Activated gamma-delta T cell treated with anti-CD3 and anti-CD28 coated beads, Interleukin-2, amount 50 U/mL, for 16 hours (primary cell): ENCODE measurements around the gene PCDHA7.
"Not testable (repeated sequence)": the region's sequence is repeated elsewhere in the genome, so short reads cannot be mapped to it uniquely, and the experiment has no call there.

Source experiments
- DNase-seq: peaks from one replicate; pipeline ENCODE4 v3.0.0-alpha.2; 2020; ENCODE audit warnings: low read depth

The PCDHA7 gene

GRCh38 chr5:140823475-140823874 lies 10.6 kb upstream of the PCDHA7 start:
- no peak for DNase-seq

GRCh38 chr5:140827704-140828361 lies 6.2 kb upstream of the PCDHA7 start, which contains the start of gene PCDHA6:
Gene PCDHA6, plus strand, starts transcription at chr5:140827960. Its CDS starts 132 bp downstream, at chr5:140828092.
- DNase-seq, result no peak

GRCh38 chr5:140828362-140828737 lies 5.7 kb upstream of the PCDHA7 start:
- no peak for DNase-seq

- not testable (repeated sequence) for DNase-seq
These were observed 4.3 kb upstream of the PCDHA7 start for GRCh38 chr5:140829511-140830501.

GRCh38 chr5:140834439-140835008 lies 455 bp downstream of the PCDHA7 start:
- not testable (repeated sequence) for DNase-seq

- DNase-seq, result no peak
These were observed 1.8 kb downstream of the PCDHA7 start for GRCh38 chr5:140835622-140836510.

- no peak for DNase-seq
These were observed 7.2 kb downstream of the PCDHA7 start, which contains the start of gene PCDHA8 for GRCh38 chr5:140840978-140841962. Gene PCDHA8, plus strand, starts transcription at chr5:140841187. Its CDS starts 135 bp downstream, at chr5:140841322.

GRCh38 chr5:140842798-140843733 lies 9.0 kb downstream of the PCDHA7 start:
- DNase-seq, result no peak

- not testable (repeated sequence) for DNase-seq
These were observed 14.4 kb downstream of the PCDHA7 start, which contains the start of gene PCDHA9 for GRCh38 chr5:140848139-140849102. Gene PCDHA9, plus strand, starts transcription at chr5:140848382. Its CDS starts 114 bp downstream, at chr5:140848496.

- DNase-seq, result not testable (repeated sequence)
These were observed 16.0 kb downstream of the PCDHA7 start for GRCh38 chr5:140849831-140850634.

GRCh38 chr5:140855772-140856674 lies 22.0 kb downstream of the PCDHA7 start, which contains the start of gene PCDHA10:
Gene PCDHA10, plus strand, starts transcription at chr5:140855897. Its CDS starts 152 bp downstream, at chr5:140856049.
- no peak for DNase-seq

GRCh38 chr5:140857177-140857986 lies 23.3 kb downstream of the PCDHA7 start:
- no peak for DNase-seq

GRCh38 chr5:140857987-140858240 lies 23.8 kb downstream of the PCDHA7 start:
- no peak for DNase-seq

GRCh38 chr5:140862441-140863295 lies 28.6 kb downstream of the PCDHA7 start:
- DNase-seq, result no peak
